Measurements from ENCODE around the gene PRAME. TPM values are rescaled to one million over a fixed set of nuclear protein-coding genes. Genes with fewer than 3 reads are reported as not detected.
"Not testable (repeated sequence)": the region's sequence is repeated elsewhere in the genome, so short reads cannot be mapped to it uniquely, and the experiment has no call there.

PRAME gene
- not detected for polyA plus RNA-seq (2013, experiment 1 of 4)
- not detected for polyA plus RNA-seq (2013, experiment 2 of 4)
- polyA plus RNA-seq (2013, experiment 3 of 4): not detected
- not detected for polyA plus RNA-seq (2013, experiment 4 of 4)

GRCh38 chr22:22558972-22559603 lies at the start of gene PRAME:
Gene PRAME, minus strand, starts transcription at chr22:22559265. Its CDS starts 2,433 bp downstream, at chr22:22556832.
- Histone ChIP-seq H3K36me3 (ENCODE audit: control insufficient read depth, insufficient read depth, low read length) (no peaks in the 10 kb centered on the region), H3K27me3 (ENCODE audit: control insufficient read depth, insufficient read depth, low read length, poor library complexity, severe bottlenecking) (peaks cover 19% of the 10 kb centered on the region), H3K9me3 (ENCODE audit: control insufficient read depth, low read length) (no peaks in the 10 kb centered on the region), H3K4me1 (ENCODE audit: control insufficient read depth, insufficient read depth, low read length) (no peaks in the 10 kb centered on the region), H3K27ac (ENCODE audit: insufficient read depth, low read depth, low read length, poor library complexity, severe bottlenecking) (no peak within 1 kb of the TSS), H3K4me3 (ENCODE audit: insufficient read depth, low read depth, low read length) (no peak within 1 kb of the TSS)
- WGBS, 2 experiments: 81% methylated on average over 32 of the region's 32 CpGs

GRCh38 chr22:22608022-22608421 lies 49.0 kb upstream of the PRAME start:
- H3K27me3 ChIP-seq (ENCODE audit: control insufficient read depth, insufficient read depth, low read length, poor library complexity, severe bottlenecking): peaks cover 10% of the 10 kb centered on the region
- WGBS, 2 experiments: 85 to 92% methylated on average over 3 of the region's 3 CpGs
- H3K27ac ChIP-seq (ENCODE audit: insufficient read depth, low read depth, low read length, poor library complexity, severe bottlenecking): not testable (repeated sequence)

GRCh38 chr22:22605074-22605404 lies 46.0 kb upstream of the PRAME start:
- Histone ChIP-seq H3K4me3 (ENCODE audit: insufficient read depth, low read depth, low read length) (no peak overlapping the region), H3K4me1 (ENCODE audit: control insufficient read depth, insufficient read depth, low read length) (no peaks in the 10 kb centered on the region), H3K27ac (ENCODE audit: insufficient read depth, low read depth, low read length, poor library complexity, severe bottlenecking) (no peak overlapping the region), H3K36me3 (ENCODE audit: control insufficient read depth, insufficient read depth, low read length) (no peaks in the 10 kb centered on the region), H3K27me3 (ENCODE audit: control insufficient read depth, insufficient read depth, low read length, poor library complexity, severe bottlenecking) (no peaks in the 10 kb centered on the region), H3K9me3 (ENCODE audit: control insufficient read depth, low read length) (no peaks in the 10 kb centered on the region)
- WGBS, 2 experiments: 90 to 95% methylated on average over 3 of the region's 3 CpGs

More at GRCh38 chr22:22608022-22608421, 49.0 kb upstream of the PRAME start:
- not testable (repeated sequence) for H3K36me3 ChIP-seq (ENCODE audit: control insufficient read depth, insufficient read depth, low read length); H3K4me3 ChIP-seq (ENCODE audit: insufficient read depth, low read depth, low read length); H3K4me1 ChIP-seq (ENCODE audit: control insufficient read depth, insufficient read depth, low read length); H3K9me3 ChIP-seq (ENCODE audit: control insufficient read depth, low read length)

GRCh38 chr22:22604326-22605073 lies 45.4 kb upstream of the PRAME start:
- Histone ChIP-seq H3K4me1 (ENCODE audit: control insufficient read depth, insufficient read depth, low read length) (no peaks in the 10 kb centered on the region), H3K27ac (ENCODE audit: insufficient read depth, low read depth, low read length, poor library complexity, severe bottlenecking) (no peak overlapping the region), H3K36me3 (ENCODE audit: control insufficient read depth, insufficient read depth, low read length) (no peaks in the 10 kb centered on the region), H3K27me3 (ENCODE audit: control insufficient read depth, insufficient read depth, low read length, poor library complexity, severe bottlenecking) (no peaks in the 10 kb centered on the region), H3K9me3 (ENCODE audit: control insufficient read depth, low read length) (no peaks in the 10 kb centered on the region), H3K4me3 (ENCODE audit: insufficient read depth, low read depth, low read length) (no peak overlapping the region)
- 85 to 87% methylated on average over 3 of the region's 3 CpGs for WGBS, 2 experiments

- no peaks in the 10 kb centered on the region for H3K36me3 ChIP-seq (ENCODE audit: control insufficient read depth, insufficient read depth, low read length)
- no peaks in the 10 kb centered on the region for H3K27me3 ChIP-seq (ENCODE audit: control insufficient read depth, insufficient read depth, low read length, poor library complexity, severe bottlenecking)
- H3K27ac ChIP-seq (ENCODE audit: insufficient read depth, low read depth, low read length, poor library complexity, severe bottlenecking): no peak overlapping the region
- H3K4me3 ChIP-seq (ENCODE audit: insufficient read depth, low read depth, low read length): no peak overlapping the region
- 92 to 94% methylated on average over 3 of the region's 3 CpGs for whole genome bisulfite sequencing, 2 experiments
- H3K4me1 ChIP-seq (ENCODE audit: control insufficient read depth, insufficient read depth, low read length): no peaks in the 10 kb centered on the region
- no peaks in the 10 kb centered on the region for H3K9me3 ChIP-seq (ENCODE audit: control insufficient read depth, low read length)
Observed at GRCh38 chr22:22603470-22603947, 44.4 kb upstream of the PRAME start.

- Histone ChIP-seq H3K27ac (ENCODE audit: insufficient read depth, low read depth, low read length, poor library complexity, severe bottlenecking) (no peak overlapping the region), H3K27me3 (ENCODE audit: control insufficient read depth, insufficient read depth, low read length, poor library complexity, severe bottlenecking) (no peaks in the 10 kb centered on the region)
Observed at GRCh38 chr22:22600531-22601261, 41.6 kb upstream of the PRAME start.

GRCh38 chr22:22599248-22599647 lies 40.2 kb upstream of the PRAME start:
- H3K36me3 ChIP-seq (ENCODE audit: control insufficient read depth, insufficient read depth, low read length): no peaks in the 10 kb centered on the region
- no peak overlapping the region for H3K27ac ChIP-seq (ENCODE audit: insufficient read depth, low read depth, low read length, poor library complexity, severe bottlenecking)
- H3K27me3 ChIP-seq (ENCODE audit: control insufficient read depth, insufficient read depth, low read length, poor library complexity, severe bottlenecking): no peaks in the 10 kb centered on the region
- 77% methylated on average over 3 of the region's 3 CpGs for WGBS, 2 experiments
- H3K9me3 ChIP-seq (ENCODE audit: control insufficient read depth, low read length): no peaks in the 10 kb centered on the region
- H3K4me1 ChIP-seq (ENCODE audit: control insufficient read depth, insufficient read depth, low read length): no peaks in the 10 kb centered on the region
- H3K4me3 ChIP-seq (ENCODE audit: insufficient read depth, low read depth, low read length): no peak overlapping the region

More at GRCh38 chr22:22600531-22601261, 41.6 kb upstream of the PRAME start:
- H3K4me3 ChIP-seq (ENCODE audit: insufficient read depth, low read depth, low read length): no peak overlapping the region
- WGBS, 2 experiments: 90 to 92% methylated on average over 6 of the region's 6 CpGs
- no peaks in the 10 kb centered on the region for H3K36me3 ChIP-seq (ENCODE audit: control insufficient read depth, insufficient read depth, low read length)
- H3K4me1 ChIP-seq (ENCODE audit: control insufficient read depth, insufficient read depth, low read length): no peaks in the 10 kb centered on the region
- H3K9me3 ChIP-seq (ENCODE audit: control insufficient read depth, low read length): no peaks in the 10 kb centered on the region

- Histone ChIP-seq H3K4me3 (ENCODE audit: insufficient read depth, low read depth, low read length) (no peak overlapping the region), H3K27ac (ENCODE audit: insufficient read depth, low read depth, low read length, poor library complexity, severe bottlenecking) (no peak overlapping the region), H3K27me3 (ENCODE audit: control insufficient read depth, insufficient read depth, low read length, poor library complexity, severe bottlenecking) (no peaks in the 10 kb centered on the region), H3K4me1 (ENCODE audit: control insufficient read depth, insufficient read depth, low read length) (no peaks in the 10 kb centered on the region), H3K9me3 (ENCODE audit: control insufficient read depth, low read length) (no peaks in the 10 kb centered on the region), H3K36me3 (ENCODE audit: control insufficient read depth, insufficient read depth, low read length) (no peaks in the 10 kb centered on the region)
- WGBS, 2 experiments: 60 to 61% methylated on average over 5 of the region's 5 CpGs
Observed at GRCh38 chr22:22598144-22598543, 39.1 kb upstream of the PRAME start.

GRCh38 chr22:22595001-22595835 lies 36.2 kb upstream of the PRAME start:
- Histone ChIP-seq H3K4me1 (ENCODE audit: control insufficient read depth, insufficient read depth, low read length) (no peaks in the 10 kb centered on the region), H3K27ac (ENCODE audit: insufficient read depth, low read depth, low read length, poor library complexity, severe bottlenecking) (no peak overlapping the region), H3K27me3 (ENCODE audit: control insufficient read depth, insufficient read depth, low read length, poor library complexity, severe bottlenecking) (peaks cover 8% of the 10 kb centered on the region), H3K4me3 (ENCODE audit: insufficient read depth, low read depth, low read length) (no peak overlapping the region), H3K9me3 (ENCODE audit: control insufficient read depth, low read length) (no peaks in the 10 kb centered on the region), H3K36me3 (ENCODE audit: control insufficient read depth, insufficient read depth, low read length) (no peaks in the 10 kb centered on the region)
- 74 to 75% methylated on average over 5 of the region's 5 CpGs for WGBS, 2 experiments

Measured in ectodermal cell (in vitro differentiated cells).